Measurements from ENCODE around the gene CTDSPL.

GRCh38 chr3:37885814-37886213 lies 24.1 kb downstream of the CTDSPL start:
- TF ChIP-seq CTCF (conservative IDR thresholded peaks at IDR 0.05) (no peak), EZH2 (IDR thresholded peaks at IDR 0.05; ENCODE audit: low read depth) (no peak)

Data from PC-9 (cell line).